Astrocyte of the cerebellum (primary cell): ENCODE data around the gene YJU2.
"Not testable (repeated sequence)": the region's sequence is repeated elsewhere in the genome, so short reads cannot be mapped to it uniquely, and the experiment has no call there.

Source experiments
- DNase-seq: peaks from one replicate; pipeline ENCODE4 v3.0.0-alpha.2; 2011; ENCODE audit warnings: low read depth
- H3K4me3 ChIP-seq: 2 replicates; pipeline ENCODE4 v1.5.1; 2011; ENCODE audit warnings: mild to moderate bottlenecking, low read depth, low read length, moderate library complexity
- CTCF ChIP-seq: IDR thresholded peaks from 2 replicates; pipeline ENCODE4 v1.5.1; 2012; ENCODE audit warnings: low read length, low read depth, moderate library complexity, mild to moderate bottlenecking; ENCODE audit errors: missing control alignments
- in situ Hi-C: cut with HindIII; loops from 2 replicates; pipeline ENCODE4 v1.10.0; 2017; ENCODE audit warnings: low sequenced_read_pairs

The YJU2 gene

DNA sequence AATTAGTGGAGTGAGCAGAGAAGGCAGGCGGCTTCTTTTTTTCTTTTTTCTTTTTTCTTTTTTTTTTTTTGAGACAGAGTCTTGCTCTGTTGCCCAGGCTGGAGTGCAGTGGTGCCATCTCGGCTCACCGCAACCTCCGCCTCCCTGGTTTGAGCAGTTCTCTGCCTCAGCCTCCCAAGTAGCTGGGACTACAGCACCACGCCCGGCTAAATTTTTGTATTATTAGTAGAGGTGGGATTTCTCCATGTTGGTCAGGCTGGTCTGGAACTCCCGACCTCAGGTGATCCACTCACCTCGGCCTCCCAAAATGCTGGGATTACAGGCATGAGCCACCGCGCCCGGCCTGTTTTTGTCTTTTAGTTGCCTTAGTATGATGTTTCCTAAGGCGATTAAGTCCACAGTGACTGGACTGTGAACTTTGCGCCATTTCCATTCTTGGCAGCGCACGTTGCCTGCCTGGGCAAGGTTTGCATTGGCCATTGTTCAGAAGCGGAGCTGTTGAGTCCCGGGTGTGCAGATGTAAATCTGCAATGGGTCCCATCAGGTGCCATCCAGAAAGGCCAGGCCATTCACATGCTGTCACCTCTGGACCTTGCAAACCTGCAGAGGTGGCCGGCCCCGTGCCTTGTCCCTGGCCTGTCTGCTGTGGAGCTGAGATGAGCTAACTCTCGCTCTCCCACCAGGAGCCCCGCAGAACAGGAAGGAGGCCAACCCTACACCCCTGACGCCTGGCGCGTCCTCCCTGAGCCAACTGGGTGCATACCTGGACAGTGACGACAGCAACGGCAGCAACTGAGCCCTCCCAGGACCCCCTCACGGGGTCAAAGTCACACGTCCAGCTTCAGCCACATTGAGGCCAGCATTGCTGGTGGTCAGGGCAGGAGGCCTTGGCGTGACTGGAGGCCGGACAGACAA lies 21.3 kb downstream of the YJU2 start:
- no peak for DNase-seq
- H3K4me3 ChIP-seq: no peak overlapping the region
- no peak for TF ChIP-seq CTCF
- in situ Hi-C loops: no loop called here

DNA sequence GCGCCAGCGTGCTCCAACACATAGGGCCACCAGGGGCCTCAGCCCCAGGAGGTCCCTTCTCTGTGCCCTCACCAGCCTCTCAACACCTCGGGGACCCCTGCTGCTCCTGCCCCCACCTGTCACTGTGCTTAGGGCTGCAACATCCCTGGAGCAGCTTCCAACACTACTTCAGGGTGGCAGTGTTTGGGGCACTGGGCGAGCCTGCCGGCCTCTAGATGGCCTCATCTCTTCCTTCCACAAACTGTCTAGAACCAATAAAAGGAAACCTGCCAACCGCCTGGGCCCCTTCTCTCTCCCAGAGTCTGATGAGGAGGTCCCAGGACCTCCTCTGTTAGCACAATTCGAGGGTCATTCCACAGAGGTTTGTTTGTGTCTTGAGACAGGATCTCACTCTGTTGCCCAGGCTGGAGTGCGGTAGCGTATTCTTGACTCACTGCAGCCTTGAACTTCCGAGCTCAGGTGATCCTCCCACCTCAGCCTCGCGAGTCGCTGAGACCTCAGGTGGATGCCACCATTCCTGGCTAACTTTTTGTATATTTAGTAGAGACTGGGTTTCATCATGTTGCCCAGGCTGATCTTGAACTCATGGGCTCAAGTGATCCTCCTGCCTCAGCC lies 22.0 kb downstream of the YJU2 start:
- no peak overlapping the region for H3K4me3 ChIP-seq
- no peak for DNase-seq
- TF ChIP-seq CTCF: no peak
- in situ Hi-C loops: no loop called here

DNA sequence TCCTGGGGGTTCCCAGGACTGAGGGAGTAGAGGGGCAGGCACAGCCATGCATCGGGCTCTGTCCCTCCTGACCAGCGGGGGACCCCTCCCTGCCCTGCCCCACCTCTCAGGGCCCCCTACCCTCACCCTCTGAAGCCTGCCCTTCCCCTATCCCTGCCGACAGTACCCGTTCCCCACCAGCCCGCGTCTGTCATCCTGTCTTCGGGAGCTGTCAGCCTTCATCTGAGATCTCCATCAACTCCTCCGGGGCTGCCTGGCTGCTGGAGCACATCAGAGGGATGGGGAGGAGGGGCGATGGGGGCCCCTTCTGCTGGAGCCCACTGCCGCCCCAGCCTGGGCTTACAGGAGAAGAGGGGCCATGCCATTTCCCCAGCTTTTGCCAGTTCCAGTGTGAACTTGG lies 26.0 kb downstream of the YJU2 start:
- DNase-seq: no peak
- in situ Hi-C loops: no loop called here
- H3K4me3 ChIP-seq: no peak overlapping the region
- TF ChIP-seq CTCF: no peak

- in situ Hi-C loops, DNase-seq, H3K4me3 ChIP-seq: not testable (repeated sequence)
Observed at GRCh38 chr19:4274321-4274686, 27.4 kb downstream of the YJU2 start.

DNA sequence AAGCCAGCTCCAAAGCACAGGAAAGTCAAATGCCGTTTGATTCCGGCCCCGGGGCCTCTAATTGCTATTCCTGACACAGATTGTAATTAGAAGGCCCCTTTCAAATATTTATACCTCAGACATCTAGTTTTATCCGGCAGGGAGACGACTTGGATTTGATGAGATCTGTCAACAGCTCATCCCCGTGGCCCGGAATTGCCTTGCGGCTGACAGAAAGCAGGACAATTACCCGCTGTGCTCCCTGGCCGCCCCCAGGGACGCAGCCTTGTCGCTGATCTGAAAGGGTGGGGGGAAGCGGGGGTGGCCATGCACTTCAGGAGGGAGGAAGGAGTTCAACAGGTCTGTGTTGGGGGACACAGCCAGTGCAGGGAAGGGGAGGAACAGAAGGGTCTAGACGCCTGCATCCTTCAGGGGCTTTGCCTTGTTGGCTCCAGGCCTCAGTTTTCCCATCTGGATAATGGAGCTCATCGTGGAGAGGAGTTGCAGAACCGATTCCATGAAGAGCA lies 30.4 kb downstream of the YJU2 start:
- TF ChIP-seq CTCF: no peak
- in situ Hi-C loops: no loop called here
- no peak for DNase-seq
- no peak overlapping the region for H3K4me3 ChIP-seq

GRCh38 chr19:4278010-4278409 lies 31.1 kb downstream of the YJU2 start:
- in situ Hi-C loops: no loop called here
- DNase-seq: no peak
- no peak overlapping the region for H3K4me3 ChIP-seq
- TF ChIP-seq CTCF: no peak
